ENCODE results near the gene SPECC1. TPM values are rescaled to one million over a fixed set of nuclear protein-coding genes. Genes with fewer than 3 reads are reported as not detected.

Gene SPECC1
- total RNA-seq, 1 experiment from 2014 or later = 19.0 TPM

GRCh38 chr17:20200865-20201458, 191.8 kb downstream of the SPECC1 start:
- no peak for DNase-seq (ENCODE audit: extremely low read depth, low read depth)

DNA sequence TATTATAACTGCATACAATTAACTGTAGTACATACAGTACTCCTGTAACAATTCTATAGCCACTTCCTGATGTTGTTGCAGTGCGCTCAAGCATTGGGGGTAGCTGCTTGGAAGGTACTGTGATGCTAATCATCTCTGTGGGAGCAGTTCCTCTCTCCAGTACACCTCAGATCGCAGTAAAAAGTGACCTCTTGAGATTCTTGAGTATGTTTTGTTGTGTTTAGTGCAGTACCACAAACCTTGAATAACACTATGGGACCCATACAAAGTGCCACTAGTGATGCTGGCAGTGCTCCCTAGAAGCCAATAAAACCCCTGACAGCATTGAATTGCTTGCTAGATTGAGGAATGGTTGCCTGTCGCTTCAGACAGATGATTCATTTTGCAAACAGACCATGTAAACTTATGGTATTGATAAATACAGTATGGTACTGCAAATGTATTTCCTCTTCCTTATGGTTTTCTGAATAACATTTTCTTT, 193.0 kb downstream of the SPECC1 start:
- DNase-seq (ENCODE audit: extremely low read depth, low read depth) = no peak

DNA sequence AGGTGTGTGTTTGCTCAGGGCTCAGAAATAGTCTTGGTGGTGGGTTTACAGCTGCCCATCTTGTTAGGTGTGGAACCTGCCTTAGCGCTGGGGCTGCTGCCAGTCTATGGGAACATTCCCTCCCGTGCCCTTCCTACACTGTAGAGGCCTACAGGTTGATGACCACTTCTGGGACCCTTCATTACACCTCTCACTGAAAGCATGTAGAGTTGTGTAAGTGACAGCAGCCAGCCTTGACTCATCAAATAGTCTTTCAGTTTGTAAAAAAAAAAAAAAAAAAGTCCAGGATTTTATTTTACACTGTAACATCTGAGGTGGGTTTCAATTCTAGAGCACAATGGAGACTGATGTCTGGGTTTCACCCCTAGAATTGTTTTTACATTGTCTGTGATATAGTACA, 193.9 kb downstream of the SPECC1 start:
- DNase-seq (ENCODE audit: extremely low read depth, low read depth) = no peak

GRCh38 chr17:20203761-20204263, 194.7 kb downstream of the SPECC1 start:
- no peak for DNase-seq (ENCODE audit: extremely low read depth, low read depth)

DNA sequence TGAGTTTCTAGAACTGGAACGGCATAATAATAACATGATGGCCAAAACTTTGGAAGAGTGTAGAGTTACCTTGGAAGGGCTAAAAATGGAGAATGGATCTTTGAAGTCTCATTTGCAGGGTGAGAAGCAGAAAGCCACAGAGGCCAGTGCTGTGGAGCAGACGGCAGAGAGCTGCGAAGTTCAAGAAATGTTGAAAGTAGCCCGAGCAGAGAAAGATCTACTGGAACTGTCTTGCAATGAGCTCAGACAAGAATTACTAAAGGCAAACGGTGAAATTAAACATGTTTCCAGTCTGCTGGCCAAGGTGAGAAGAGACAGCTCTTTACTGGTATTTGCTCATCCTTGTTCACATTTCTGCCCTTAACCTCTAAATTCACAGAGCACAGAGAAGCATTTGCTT, 196.4 kb downstream of the SPECC1 start:
- no peak for DNase-seq (ENCODE audit: extremely low read depth, low read depth)

DNA sequence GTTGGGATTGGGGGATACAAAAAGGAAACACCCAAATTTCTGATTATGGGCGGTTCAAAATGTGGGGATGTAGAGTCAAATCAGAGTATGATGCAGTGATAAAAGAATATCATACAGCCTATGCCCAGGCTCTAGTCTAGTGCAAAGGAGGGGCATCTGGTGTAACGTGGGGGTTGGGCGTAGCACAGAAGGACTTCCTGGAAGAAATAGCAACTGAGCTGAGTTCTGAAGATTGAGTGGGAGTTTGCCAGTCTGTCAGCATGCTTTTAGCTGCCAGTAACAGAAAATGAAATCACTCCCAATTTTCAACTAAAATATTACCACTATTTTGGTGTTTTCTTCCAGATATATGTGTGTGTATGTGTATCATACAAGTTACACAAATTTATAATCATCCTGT, 196.9 kb downstream of the SPECC1 start:
- no peak for DNase-seq (ENCODE audit: extremely low read depth, low read depth)

GRCh38 chr17:20206591-20206990, 197.4 kb downstream of the SPECC1 start:
- no peak for DNase-seq (ENCODE audit: extremely low read depth, low read depth)

DNA sequence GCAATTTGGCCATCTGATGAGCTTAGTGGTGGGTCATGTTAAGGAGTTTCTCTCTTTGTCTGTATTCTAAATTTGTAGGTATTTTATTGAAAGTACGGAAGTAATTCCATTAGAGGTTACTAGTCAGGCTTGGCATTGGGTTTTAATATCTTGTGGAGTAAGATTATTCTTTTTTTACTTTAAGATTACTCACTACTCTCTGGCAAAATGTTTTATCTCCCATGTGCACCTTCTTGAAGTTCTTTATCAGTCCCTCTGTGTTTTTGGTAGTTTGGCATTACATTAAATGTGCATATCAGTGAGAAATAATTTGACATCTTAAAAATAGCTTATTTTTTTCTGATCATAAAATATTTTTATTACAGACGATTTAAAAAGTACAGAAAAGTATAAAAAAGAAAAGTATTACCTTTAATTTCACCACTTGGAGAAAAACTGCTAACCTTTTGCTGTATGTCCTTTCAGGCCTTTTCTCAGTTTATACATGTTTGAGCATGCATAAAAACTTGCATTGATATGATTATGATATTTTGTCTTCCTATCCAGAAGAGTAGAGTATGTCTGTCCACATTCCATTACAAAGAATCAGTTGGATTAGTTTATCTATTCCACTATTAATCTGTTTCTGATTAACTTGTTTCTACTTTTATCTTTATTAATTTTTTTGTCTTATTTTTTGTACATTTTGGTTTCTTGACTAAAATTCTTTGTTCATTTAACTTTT, 198.3 kb downstream of the SPECC1 start:
- no peak for DNase-seq (ENCODE audit: extremely low read depth, low read depth)

DNA sequence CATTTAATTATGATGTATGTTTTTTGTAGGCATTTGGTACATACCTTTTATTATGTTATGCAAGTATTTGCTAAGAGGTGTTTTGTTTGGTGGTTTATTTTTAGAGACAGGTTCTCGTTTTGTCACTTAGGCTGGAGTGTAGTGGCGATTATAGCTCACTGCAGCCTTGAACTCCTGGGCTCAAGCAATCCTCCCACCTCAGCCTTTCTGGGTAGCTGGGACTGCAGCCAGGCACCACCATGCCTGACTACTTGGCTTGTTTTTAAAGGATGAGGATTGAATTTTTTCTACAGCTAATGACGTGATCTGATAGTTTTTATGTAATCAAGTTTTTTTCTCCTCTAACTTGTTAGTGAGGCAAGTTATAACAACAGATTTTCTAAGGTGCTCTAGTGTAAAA, 199.6 kb downstream of the SPECC1 start:
- DNase-seq (ENCODE audit: extremely low read depth, low read depth) = no peak

DNA sequence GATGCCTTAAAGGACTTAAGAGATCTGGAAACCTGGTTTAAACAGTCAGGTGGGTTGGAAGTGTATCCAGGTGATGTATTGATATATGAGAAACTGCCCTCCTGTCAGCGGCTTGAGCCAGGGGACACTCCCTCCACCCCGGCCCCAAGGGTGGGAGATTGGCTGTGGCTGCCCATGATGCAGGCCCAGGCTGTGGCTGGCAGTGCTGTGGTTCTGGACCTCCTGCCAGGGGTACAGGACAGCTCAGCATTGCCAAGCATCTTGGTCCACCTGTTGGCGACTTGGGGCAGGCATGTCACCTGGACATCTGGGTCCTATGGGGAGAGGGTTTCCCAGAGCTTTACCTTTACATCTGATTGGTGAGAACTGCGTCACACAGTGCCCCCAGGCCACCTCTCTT, 201.0 kb downstream of the SPECC1 start:
- DNase-seq (ENCODE audit: extremely low read depth, low read depth) = no peak

- DNase-seq (ENCODE audit: extremely low read depth, low read depth) = no peak
These were observed 201.5 kb downstream of the SPECC1 start for GRCh38 chr17:20210614-20211013.

- DNase-seq (ENCODE audit: extremely low read depth, low read depth) = no peak
These were observed 202.1 kb downstream of the SPECC1 start for GRCh38 chr17:20211246-20211645.

DNA sequence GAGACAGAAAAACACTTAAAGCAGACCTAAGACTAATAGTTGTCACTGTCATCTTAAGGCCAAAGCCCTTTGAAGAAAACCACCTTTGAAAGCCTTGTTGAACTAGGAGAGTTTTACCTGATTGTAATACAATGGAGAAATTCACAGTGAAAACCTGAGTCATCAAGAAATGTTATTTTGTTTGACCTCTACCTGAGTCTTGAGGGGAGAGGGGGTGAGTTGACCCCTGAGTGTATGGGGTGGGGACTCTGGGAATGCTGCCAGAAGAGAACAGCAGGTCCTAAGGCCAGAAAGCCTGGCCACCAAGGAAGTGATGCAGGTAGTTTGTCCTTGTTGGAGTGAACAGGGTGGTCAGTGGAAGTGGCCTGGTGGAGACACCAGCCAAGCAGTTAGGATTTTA, 204.3 kb downstream of the SPECC1 start:
- no peak for DNase-seq (ENCODE audit: extremely low read depth, low read depth)

DNA sequence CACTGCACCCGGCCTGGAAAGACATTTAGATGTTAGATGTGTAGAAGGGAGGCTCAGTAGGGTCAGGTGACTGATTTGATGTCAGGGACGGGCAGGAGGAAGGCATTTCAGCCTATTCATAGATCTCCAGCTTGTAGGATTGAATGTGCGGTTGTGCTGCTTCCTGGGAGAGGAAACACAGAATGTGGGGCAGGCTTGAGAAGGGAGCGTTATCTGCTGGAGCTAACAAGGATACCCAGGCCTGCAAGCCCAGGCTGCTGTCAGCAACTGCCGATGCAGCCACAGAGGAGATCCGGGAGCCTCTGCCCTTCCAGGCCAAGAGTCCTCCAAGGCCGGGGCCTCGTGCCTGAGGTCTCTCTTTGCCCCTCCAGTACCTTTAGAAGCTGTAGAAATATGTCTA, 205.6 kb downstream of the SPECC1 start:
- no peak for DNase-seq (ENCODE audit: extremely low read depth, low read depth)

DNA sequence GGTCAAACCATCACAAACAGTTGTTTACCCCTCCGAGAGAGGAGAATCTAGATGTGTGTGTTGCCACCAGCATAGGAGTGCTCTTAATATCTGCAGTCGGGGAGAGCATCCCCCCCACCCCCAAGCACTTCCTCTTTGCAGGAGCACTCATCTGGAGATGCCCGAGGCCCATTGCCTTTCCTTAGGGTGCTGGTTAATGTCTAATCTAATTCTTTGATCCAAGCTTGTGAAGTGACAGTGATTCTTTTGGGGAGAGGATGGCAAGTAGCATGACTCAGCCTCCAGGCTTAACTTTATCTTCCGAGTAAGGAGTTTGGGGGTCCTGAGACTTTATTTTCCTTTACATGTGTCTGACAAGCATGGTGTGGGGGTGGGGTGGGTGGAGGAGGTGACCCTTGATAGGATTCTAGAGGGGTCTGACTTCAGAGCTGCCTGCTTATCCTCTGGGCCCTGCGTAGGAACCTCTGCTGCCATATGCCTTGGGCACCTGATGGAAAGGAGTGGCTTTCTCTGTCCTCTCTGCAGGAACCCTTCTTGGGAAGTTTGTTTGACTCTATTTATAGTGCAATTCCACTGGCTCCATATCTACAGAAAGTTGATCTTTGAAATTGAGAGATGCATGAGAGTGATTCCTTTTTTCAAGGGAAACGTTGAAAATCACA, 207.1 kb downstream of the SPECC1 start:
- no peak for DNase-seq (ENCODE audit: extremely low read depth, low read depth)

DNA sequence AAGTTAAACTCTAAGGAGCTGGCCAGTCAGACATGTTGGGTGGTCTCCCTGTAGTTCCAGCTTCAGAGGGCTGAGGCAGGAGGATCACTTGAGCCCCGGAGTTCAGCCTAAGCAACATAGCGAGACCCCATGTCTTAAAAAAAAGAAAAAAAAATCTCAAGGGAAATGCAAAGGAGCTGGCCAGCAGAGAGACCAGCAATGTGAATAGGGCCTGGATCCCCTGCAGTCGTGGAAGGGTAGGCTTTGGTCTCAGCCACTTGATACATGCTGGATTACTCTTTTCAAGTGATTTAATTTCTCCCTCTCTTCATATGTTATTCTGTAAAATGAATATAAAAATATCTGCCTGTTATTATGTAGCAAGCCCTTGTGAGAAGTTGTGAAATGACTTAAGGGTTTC, 207.7 kb downstream of the SPECC1 start:
- no peak for DNase-seq (ENCODE audit: extremely low read depth, low read depth)

- no peak for DNase-seq (ENCODE audit: extremely low read depth, low read depth)
These were observed 208.5 kb downstream of the SPECC1 start for GRCh38 chr17:20217677-20218076.

GRCh38 chr17:20218272-20218671, 209.1 kb downstream of the SPECC1 start:
- no peak for DNase-seq (ENCODE audit: extremely low read depth, low read depth)

DNA sequence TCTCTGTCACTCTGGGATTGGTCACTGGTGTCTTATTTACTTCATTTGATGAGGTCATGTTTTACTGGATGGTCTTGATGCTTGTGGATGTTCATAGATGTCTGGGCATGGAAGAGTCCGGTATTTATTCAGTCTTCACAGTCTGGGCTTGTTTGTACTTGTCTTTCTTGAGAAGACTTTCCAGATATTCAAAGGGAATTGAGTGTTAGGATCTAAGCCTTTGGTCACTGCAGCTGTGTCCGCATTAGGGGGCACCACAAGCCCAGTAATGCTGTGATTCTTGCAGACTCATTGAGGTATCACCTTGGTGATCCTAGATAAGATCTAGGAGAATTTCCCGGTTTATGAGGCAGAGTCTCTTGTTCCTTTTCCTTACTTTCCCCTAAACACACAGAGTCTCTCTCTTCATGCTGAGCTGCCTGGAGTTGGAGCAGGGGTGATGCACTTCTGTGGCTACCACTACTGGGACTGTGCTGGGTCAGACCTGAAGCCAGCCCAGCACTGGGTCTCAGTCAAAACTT, 214.7 kb downstream of the SPECC1 start:
- no peak for DNase-seq (ENCODE audit: extremely low read depth, low read depth)

DNA sequence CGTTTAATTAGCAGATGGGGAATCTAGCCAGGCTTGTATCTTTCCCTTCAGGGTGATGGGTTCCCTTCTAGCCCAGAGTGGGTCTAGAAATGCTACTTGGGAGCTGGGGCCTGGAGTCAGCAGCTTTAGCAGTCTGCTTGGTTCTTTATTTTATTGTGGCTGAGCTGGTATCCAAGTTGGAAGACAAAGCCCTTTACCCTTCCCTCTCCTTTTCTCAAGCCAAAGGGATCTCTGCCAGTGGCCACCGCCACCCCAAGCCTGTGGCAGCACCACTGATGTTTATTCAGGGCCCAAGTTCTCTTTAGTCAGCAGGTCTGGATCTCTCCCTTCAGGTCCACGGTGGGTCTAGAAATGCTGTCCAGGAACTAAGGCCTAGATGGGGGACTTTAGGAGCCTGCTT, 215.2 kb downstream of the SPECC1 start:
- DNase-seq (ENCODE audit: extremely low read depth, low read depth) = no peak

All from NCI-H460 (cell line).